SK-N-SH (cell line): Measurements from ENCODE around the gene SMIM44. TPM values are rescaled to one million over a fixed set of nuclear protein-coding genes. Genes with fewer than 3 reads are reported as not detected.

ENCODE experiments used
- CTCF ChIA-PET: fragments of 300-600, 350-600 bp; formaldehyde crosslinking; extraction: SDS; loops from one replicate; lab custom pipeline; 2021; lab: Yijun Ruan, JAX
- POLR2A ChIA-PET: fragments of 350-600 bp; sonication (Branson Sonifier 250); formaldehyde crosslinking; extraction: SDS; loops from one replicate; lab custom pipeline; 2020; ENCODE audit warnings: antibody characterized with exemption, inconsistent platforms; lab: Yijun Ruan, JAX
- DNase-seq: peaks from one replicate; pipeline ENCODE4 v3.0.0; 2012
- H2AFZ ChIP-seq: fragments of 200-600 bp; sonication (generic); 2 replicates; pipeline ENCODE4 v1.8.1; 2016; ENCODE audit warnings: antibody characterized with exemption, mild to moderate bottlenecking, low read depth
- H3F3A ChIP-seq: fragments of 200-600 bp; sonication (generic); replicated peaks from 2 replicates; pipeline ENCODE3; 2016; ENCODE audit warnings: antibody characterized with exemption, mild to moderate bottlenecking; ENCODE audit not compliant: insufficient read depth
- H3K27ac ChIP-seq, 2 experiments: fragments of 200-500 bp in 1 of 2; fragments of 200-600 bp in 1 of 2; sonication (Bioruptor generic) in 1 of 2; sonication (generic), shearing (Covaris generic) in 1 of 2; 2 replicates each; pipeline versions ENCODE4 v1.5.1 to v1.6.1; 2014 to 2016; ENCODE audit warnings: low read depth in 2 of 2, inconsistent platforms in 1 of 2, low read length in 1 of 2, mild to moderate bottlenecking in 1 of 2, mixed read lengths in 1 of 2
- H3K27me3 ChIP-seq: fragments of 200-600 bp; sonication (generic), shearing (Covaris generic); 2 replicates; pipeline ENCODE4 v1.6.1; 2016; ENCODE audit warnings: mixed run types; ENCODE audit not compliant: insufficient read depth
- H3K36me3 ChIP-seq, 2 experiments: fragments of 200-500 bp in 1 of 2; fragments of 200-600 bp in 1 of 2; sonication (Bioruptor generic) in 1 of 2; sonication (generic) in 1 of 2; replicated peaks in 1 of 2; 2 replicates each; pipeline versions ENCODE3 to v1.5.1; 2014 to 2016; ENCODE audit warnings: low read length in 1 of 2, mild to moderate bottlenecking in 1 of 2; ENCODE audit not compliant: insufficient read depth in 2 of 2, control insufficient read depth in 1 of 2
- H3K4me1 ChIP-seq, 2 experiments: fragments of 200-500 bp in 1 of 2; fragments of 200-600 bp in 1 of 2; sonication (Bioruptor generic) in 1 of 2; sonication (generic), shearing (Covaris generic) in 1 of 2; 2 replicates each; pipeline versions ENCODE4 v1.5.1 to v1.6.1; 2014 to 2016; ENCODE audit warnings: low read depth in 1 of 2, low read length in 1 of 2, mixed run types in 1 of 2; ENCODE audit not compliant: insufficient read depth in 2 of 2, control insufficient read depth in 1 of 2
- H3K4me2 ChIP-seq: fragments of 200-600 bp; sonication (generic), shearing (Covaris generic); 2 replicates; pipeline ENCODE4 v1.6.1; 2017; ENCODE audit warnings: mixed run types
- H3K4me3 ChIP-seq, 2 experiments: fragments of 200-500 bp in 1 of 2; fragments of 200-600 bp in 1 of 2; sonication (Bioruptor generic) in 1 of 2; sonication (generic), shearing (Covaris generic) in 1 of 2; 2 replicates each; pipeline versions ENCODE4 v1.5.1 to v1.8.1; 2014 to 2016; ENCODE audit warnings: low read depth in 2 of 2, inconsistent platforms in 1 of 2, low read length in 1 of 2, mild to moderate bottlenecking in 1 of 2, mixed read lengths in 1 of 2, moderate library complexity in 1 of 2
- H3K79me2 ChIP-seq: fragments of 200-600 bp; sonication (generic); 2 replicates; pipeline ENCODE4 v1.8.1; 2017; ENCODE audit warnings: mild to moderate bottlenecking; ENCODE audit not compliant: insufficient read depth
- H3K9ac ChIP-seq: fragments of 200-600 bp; sonication (generic); 2 replicates; pipeline ENCODE4 v1.6.1; 2017; ENCODE audit warnings: mixed run types
- H3K9me2 ChIP-seq: fragments of 200-600 bp; sonication (generic); 2 replicates; pipeline ENCODE4 v1.6.1; 2017; ENCODE audit warnings: mixed run types
- H3K9me3 ChIP-seq: fragments of 200-600 bp; sonication (generic); 2 replicates; pipeline ENCODE4 v1.6.1; 2017; ENCODE audit warnings: mixed run types, mild to moderate bottlenecking, moderate library complexity
- H4K20me1 ChIP-seq: fragments of 200-600 bp; sonication (generic); 2 replicates; pipeline ENCODE4 v1.6.1; 2017; ENCODE audit warnings: mild to moderate bottlenecking, mixed run types; ENCODE audit not compliant: insufficient read depth
- CHD2 ChIP-seq: fragments of 150-350 bp; IDR thresholded peaks from 2 replicates; pipeline ENCODE4 v1.6.1; 2018; ENCODE audit warnings: low read length; ENCODE audit not compliant: partially characterized antibody
- ELF1 ChIP-seq: IDR thresholded peaks from 2 replicates; pipeline ENCODE4 v1.4.0; 2012
- EZH2phosphoT487 ChIP-seq: fragments of 200-600 bp; sonication (generic); IDR thresholded peaks from 2 replicates; pipeline ENCODE4 v1.6.1; 2017; ENCODE audit warnings: low read depth, mixed run types, mild to moderate bottlenecking, antibody characterized with exemption, moderate library complexity, borderline replicate concordance
- FOXJ3 ChIP-seq: sonication (generic); formaldehyde crosslinking; IDR thresholded peaks from 2 replicates; pipeline ENCODE4 v1.5.1; 2020; ENCODE audit warnings: mild to moderate bottlenecking, missing genetic modification reagents
- JUND ChIP-seq: IDR thresholded peaks from 2 replicates; pipeline ENCODE4 v1.4.0; 2012
- NFIC ChIP-seq: IDR thresholded peaks from 2 replicates; pipeline ENCODE4 v1.4.0; 2012; ENCODE audit warnings: borderline replicate concordance
- POLR2AphosphoS5 ChIP-seq: IDR thresholded peaks from 2 replicates; pipeline ENCODE4 v1.6.1; 2012; ENCODE audit warnings: low read depth, low read length
- REST ChIP-seq: IDR thresholded peaks from 2 replicates; pipeline ENCODE4 v1.6.1; 2012; ENCODE audit warnings: mild to moderate bottlenecking, low read depth, low read length, moderate library complexity
- RFX5 ChIP-seq: IDR thresholded peaks from 2 replicates; pipeline ENCODE4 v1.6.1; 2012; ENCODE audit warnings: mild to moderate bottlenecking, improper control_type of control experiment, low read length
- RXRA ChIP-seq: IDR thresholded peaks from 2 replicates; pipeline ENCODE4 v1.4.0; 2012; ENCODE audit warnings: low read depth, mild to moderate bottlenecking, borderline replicate concordance
- SIN3A ChIP-seq: IDR thresholded peaks from 2 replicates; pipeline ENCODE4 v1.6.1; 2012; ENCODE audit warnings: low read depth, mild to moderate bottlenecking, low read length, moderate library complexity, borderline replicate concordance
- TCF12 ChIP-seq: IDR thresholded peaks from 2 replicates; pipeline ENCODE4 v1.4.0; 2012
- TEAD4 ChIP-seq: IDR thresholded peaks from 2 replicates; pipeline ENCODE4 v1.4.0; 2012; ENCODE audit warnings: mild to moderate bottlenecking, borderline replicate concordance; ENCODE audit not compliant: insufficient read depth
- USF1 ChIP-seq: IDR thresholded peaks from 2 replicates; pipeline ENCODE4 v1.4.0; 2012; ENCODE audit warnings: low read depth, borderline replicate concordance
- ZBTB33 ChIP-seq: IDR thresholded peaks from 2 replicates; pipeline ENCODE4 v1.4.0; 2012; ENCODE audit warnings: low read depth, borderline replicate concordance
- WGBS: methylation state at CpG from one replicate; pipeline ENCODE4 v1.1.6; 2017; ENCODE audit warnings: low lambda C conversion rate; 5-methylcytosine and 5-hydroxymethylcytosine counted together
- polyA plus RNA-seq, 3 experiments: library from polyadenylated mRNA; depleted of rRNA; stranded (reverse); fragments of >200 nt; gene quantifications; 2 replicates each; pipeline ENCODE4 v1.2.3, GENCODE V29; 2012

The SMIM44 gene
- polyA plus RNA-seq, 1 of the 3 experiments (the other 2 are of a cell fraction), result not detected

- TF ChIP-seq ZBTB33 (peak; percentile 94), NFIC (no peak), POLR2AphosphoS5 (peak; percentile 62), JUND (peak; percentile 73; the same call in 1 of the 2 replicates), TCF12 (no peak; the same call in 1 of the 2 replicates)
Measured at GRCh38 chr19:3434630-3435553, 48.3 kb downstream of the SMIM44 start (continued).

- no peaks in the 10 kb centered on the region for H3K9me3 ChIP-seq
- POLR2A ChIA-PET, result interaction anchor here (1.6 kb wide), 1 partner anchor 13 kb away, joined by 5 read pairs; no protein-coding TSS in a partner anchor
Measured at GRCh38 chr19:3433805-3434540, 49.3 kb downstream of the SMIM44 start.

GRCh38 chr19:3433313-3433712 lies 49.9 kb downstream of the SMIM44 start:
- DNase-seq, result no peak
- Histone ChIP-seq H3K4me2 (no peak overlapping the region), H3K9me2 (no peaks in the 10 kb centered on the region), H3K27ac (no peak overlapping the region), H4K20me1 (peaks cover 6% of the 10 kb centered on the region; the same call in 1 of the 2 replicates), H3K36me3 (peaks cover 10 to 24% of the 10 kb centered on the region in 2 experiments), H3K9me3 (no peaks in the 10 kb centered on the region), H2AFZ (no peak overlapping the region), H3K27me3 (no peaks in the 10 kb centered on the region), H3K4me3 (no peak overlapping the region), H3F3A (no peaks in the 10 kb centered on the region), H3K79me2 (peaks cover 35% of the 10 kb centered on the region)
- WGBS, result 100% methylated on average over 2 of the region's 12 CpGs
- POLR2A ChIA-PET, result no interaction called here
- TF ChIP-seq FOXJ3 (CRISPR knock-in tag) (no peak), REST (no peak), EZH2phosphoT487 (no peak), CHD2 (no peak), RXRA (no peak), SIN3A (no peak), USF1 (no peak), TEAD4 (no peak), ELF1 (no peak), RFX5 (no peak)
- TF ChIP-seq, all 33 proteins: peak for 0
- Histone ChIP-seq H3K9ac (no peak overlapping the region), H3K4me1 (peaks cover 0 to 13% of the 10 kb centered on the region in 2 experiments; a peak in 1 of 4 replicates)
- CTCF ChIA-PET, result interaction anchor here (0.8 to 2.4 kb wide), 5 partner anchors 10 to 128 kb away, joined by 3 to 9 read pairs (median 4); no protein-coding TSS in a partner anchor

More at GRCh38 chr19:3433805-3434540, 49.3 kb downstream of the SMIM44 start:
- H3K4me3 ChIP-seq, result no peak overlapping the region
- H3K36me3 ChIP-seq, result peaks cover 14 to 24% of the 10 kb centered on the region in 2 experiments
- TF ChIP-seq CHD2, result no peak
- peak overlapping the region; percentile 91 to 95; a peak in 3 of 4 replicates for H3K27ac ChIP-seq
- no peaks in the 10 kb centered on the region for H3K27me3 ChIP-seq
- H3K4me2 ChIP-seq, result no peak overlapping the region
- H2AFZ ChIP-seq, result no peak overlapping the region
- peaks cover 35% of the 10 kb centered on the region for H3K79me2 ChIP-seq
- H3F3A ChIP-seq, result no peaks in the 10 kb centered on the region
- WGBS, result 95% methylated on average over 11 of the region's 11 CpGs
- no peak overlapping the region for H3K9ac ChIP-seq
- DNase-seq, result no peak
- no peaks in the 10 kb centered on the region for H3K9me2 ChIP-seq
- CTCF ChIA-PET, result interaction anchor here (0.8 to 1.1 kb wide), 2 partner anchors 39 to 90 kb away, joined by 4 read pairs; no protein-coding TSS in a partner anchor
- peaks cover 6% of the 10 kb centered on the region; the same call in 1 of the 2 replicates for H4K20me1 ChIP-seq
- peaks cover 0 to 13% of the 10 kb centered on the region in 2 experiments; a peak in 1 of 4 replicates for H3K4me1 ChIP-seq
